Hepatocyte (in vitro differentiated cells): ENCODE data around the gene MAPK8IP1.

ENCODE experiments used
- EZH2 ChIP-seq: fragments of 200-600 bp; sonication (generic); IDR thresholded peaks from 2 replicates; pipeline ENCODE4 v1.6.1; 2016; ENCODE audit warnings: antibody characterized with exemption, mild to moderate bottlenecking, borderline replicate concordance
- EZH2phosphoT487 ChIP-seq: fragments of 200-600 bp; sonication (generic); IDR thresholded peaks from one replicate; pipeline ENCODE4 v1.6.1; 2018; ENCODE audit warnings: antibody characterized with exemption, mild to moderate bottlenecking, low read depth, moderate library complexity; ENCODE audit not compliant: unreplicated experiment, severe bottlenecking
- TF ChIP-seq, protein P1 (sequence below): fragments of 200-600 bp; sonication (generic); IDR thresholded peaks from 2 replicates; pipeline ENCODE4 v1.5.1; 2016; ENCODE audit warnings: antibody characterized with exemption, mild to moderate bottlenecking; ENCODE audit not compliant: poor library complexity

DNA sequence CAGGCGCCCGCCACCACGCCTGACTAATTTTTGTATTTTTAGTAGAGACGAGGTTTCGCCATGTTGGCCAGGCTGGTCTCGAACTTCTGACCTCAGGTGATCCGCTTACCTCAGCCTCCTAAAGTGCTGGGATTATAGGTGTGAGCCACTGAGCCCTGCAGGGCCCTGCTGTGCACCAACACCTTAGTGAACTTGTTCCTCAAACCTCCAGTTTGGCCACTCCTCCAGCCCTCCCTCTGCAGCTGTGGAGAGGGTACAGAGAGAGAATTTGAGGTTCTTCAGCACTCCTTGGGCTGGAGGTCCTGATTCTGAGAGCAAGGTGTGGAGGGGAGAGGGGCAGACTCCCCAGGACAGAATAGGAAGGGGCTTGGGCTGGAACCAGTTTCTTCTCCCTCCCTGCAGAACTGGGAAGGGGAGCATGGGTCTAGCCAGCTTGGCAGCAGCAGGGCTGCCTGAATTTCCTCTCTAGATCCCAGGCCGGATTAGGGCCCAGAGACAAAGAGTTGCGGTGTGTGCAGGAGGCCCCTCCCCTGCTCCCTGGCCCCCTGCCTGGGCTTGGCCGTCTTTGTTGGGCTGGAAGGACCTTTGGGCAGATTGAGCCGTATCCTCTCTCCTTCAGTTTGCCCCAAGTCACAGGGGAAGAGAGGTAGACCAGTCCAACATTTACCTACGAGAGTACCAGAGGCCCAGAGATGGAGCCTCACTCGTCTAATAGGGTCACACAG is 34.5 kb downstream of the MAPK8IP1 start:
- TF ChIP-seq, protein P1, sequence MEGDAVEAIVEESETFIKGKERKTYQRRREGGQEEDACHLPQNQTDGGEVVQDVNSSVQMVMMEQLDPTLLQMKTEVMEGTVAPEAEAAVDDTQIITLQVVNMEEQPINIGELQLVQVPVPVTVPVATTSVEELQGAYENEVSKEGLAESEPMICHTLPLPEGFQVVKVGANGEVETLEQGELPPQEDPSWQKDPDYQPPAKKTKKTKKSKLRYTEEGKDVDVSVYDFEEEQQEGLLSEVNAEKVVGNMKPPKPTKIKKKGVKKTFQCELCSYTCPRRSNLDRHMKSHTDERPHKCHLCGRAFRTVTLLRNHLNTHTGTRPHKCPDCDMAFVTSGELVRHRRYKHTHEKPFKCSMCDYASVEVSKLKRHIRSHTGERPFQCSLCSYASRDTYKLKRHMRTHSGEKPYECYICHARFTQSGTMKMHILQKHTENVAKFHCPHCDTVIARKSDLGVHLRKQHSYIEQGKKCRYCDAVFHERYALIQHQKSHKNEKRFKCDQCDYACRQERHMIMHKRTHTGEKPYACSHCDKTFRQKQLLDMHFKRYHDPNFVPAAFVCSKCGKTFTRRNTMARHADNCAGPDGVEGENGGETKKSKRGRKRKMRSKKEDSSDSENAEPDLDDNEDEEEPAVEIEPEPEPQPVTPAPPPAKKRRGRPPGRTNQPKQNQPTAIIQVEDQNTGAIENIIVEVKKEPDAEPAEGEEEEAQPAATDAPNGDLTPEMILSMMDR: no peak
- TF ChIP-seq EZH2phosphoT487 (no peak), EZH2 (no peak)
